PFSK-1 (cell line): ENCODE measurements around the gene ZNF22.

ENCODE experiments used
- FOXP2 ChIP-seq: optimal IDR thresholded peaks from 2 replicates; pipeline ENCODE3; 2011; ENCODE audit warnings: borderline replicate concordance, control low read depth, inconsistent platforms; ENCODE audit not compliant: insufficient read depth; ENCODE audit errors: extremely low read length, extremely low read depth
- POLR2AphosphoS5 ChIP-seq: IDR thresholded peaks from 2 replicates; pipeline ENCODE4 v1.6.1; 2012; ENCODE audit warnings: low read depth, mild to moderate bottlenecking, control low read depth, low read length, moderate library complexity
- REST ChIP-seq, 2 experiments: IDR thresholded peaks; 2 replicates each; pipeline versions ENCODE4 v1.6.1 to v1.8.0; 2011 to 2012; ENCODE audit warnings: low read depth in 2 of 2, low read length in 2 of 2, control low read depth in 1 of 2, inconsistent platforms in 1 of 2, mild to moderate bottlenecking in 1 of 2, moderate library complexity in 1 of 2; ENCODE audit not compliant: insufficient read depth in 1 of 2
- SIN3A ChIP-seq: IDR thresholded peaks from 2 replicates; pipeline ENCODE4 v1.6.1; 2012; ENCODE audit warnings: mild to moderate bottlenecking, low read length, moderate library complexity, borderline replicate concordance; ENCODE audit not compliant: insufficient read depth
- TAF1 ChIP-seq: IDR thresholded peaks from 2 replicates; pipeline ENCODE4 v1.6.1; 2012; ENCODE audit warnings: low read length, control low read depth, borderline replicate concordance; ENCODE audit not compliant: insufficient read depth

The ZNF22 gene

GRCh38 chr10:44986670-44987069 lies 14.1 kb upstream of the ZNF22 start:
- no peak for TF ChIP-seq SIN3A
- TF ChIP-seq POLR2AphosphoS5 = no peak
- no peak for TF ChIP-seq FOXP2
- no peak for TF ChIP-seq REST (IDR thresholded peaks at IDR 0.05; ENCODE audit: insufficient read depth in 1 of 2, low read depth in 2 of 2, low read length in 2 of 2)
- no peak for TF ChIP-seq TAF1

GRCh38 chr10:44988957-44989585 lies 11.7 kb upstream of the ZNF22 start:
- TF ChIP-seq POLR2AphosphoS5 (no peak), FOXP2 (no peak), REST (IDR thresholded peaks at IDR 0.05; ENCODE audit: insufficient read depth in 1 of 2, low read depth in 2 of 2, low read length in 2 of 2) (no peak), SIN3A (no peak), TAF1 (no peak)

- TF ChIP-seq FOXP2 = no peak
- TF ChIP-seq REST (IDR thresholded peaks at IDR 0.05; ENCODE audit: insufficient read depth in 1 of 2, low read depth in 2 of 2, low read length in 2 of 2) = no peak
- TF ChIP-seq SIN3A = no peak
- no peak for TF ChIP-seq TAF1
- TF ChIP-seq POLR2AphosphoS5 = no peak
These were observed 11.0 kb upstream of the ZNF22 start for GRCh38 chr10:44989597-44990301.

- TF ChIP-seq FOXP2 (no peak), TAF1 (no peak), REST (IDR thresholded peaks at IDR 0.05; ENCODE audit: insufficient read depth in 1 of 2, low read depth in 2 of 2, low read length in 2 of 2) (no peak), POLR2AphosphoS5 (no peak), SIN3A (no peak)
These were observed 10.4 kb upstream of the ZNF22 start for GRCh38 chr10:44990302-44990655.

GRCh38 chr10:44990965-44991364 lies 9.8 kb upstream of the ZNF22 start:
- no peak for TF ChIP-seq TAF1
- no peak for TF ChIP-seq REST (IDR thresholded peaks at IDR 0.05; ENCODE audit: insufficient read depth in 1 of 2, low read depth in 2 of 2, low read length in 2 of 2)
- no peak for TF ChIP-seq SIN3A
- TF ChIP-seq POLR2AphosphoS5 = no peak
- TF ChIP-seq FOXP2 = no peak
